Ascending aorta (tissue), 2 donors: Measurements from ENCODE around the gene CADM1. TPM values are rescaled to one million over a fixed set of nuclear protein-coding genes. Genes with fewer than 3 reads are reported as not detected.

ENCODE experiments used
- DNase-seq, 2 donors: peaks; one replicate each; pipeline ENCODE4 v3.0.0-alpha.2; 2019; ENCODE audit warnings: low spot score in 2 of 2
- H3K27ac ChIP-seq, 2 donors: fragments of 200-600 bp; sonication (generic); one replicate each; pipeline ENCODE4 v1.5.1; 2016 to 2017; ENCODE audit warnings: mild to moderate bottlenecking in 1 of 2
- H3K27me3 ChIP-seq: fragments of 200-600 bp; sonication (generic); one replicate; pipeline ENCODE4 v1.5.1; 2017
- H3K36me3 ChIP-seq, 2 donors: fragments of 200-600 bp; sonication (generic); one replicate each; pipeline ENCODE4 v1.5.1; 2016
- H3K4me1 ChIP-seq, 2 donors: fragments of 200-600 bp; sonication (generic); one replicate each; pipeline ENCODE4 v1.5.1; 2016 to 2017; ENCODE audit warnings: mild to moderate bottlenecking in 1 of 2
- H3K4me3 ChIP-seq, 2 donors: fragments of 200-600 bp; sonication (generic); one replicate each; pipeline ENCODE4 v1.5.1; 2016 to 2017; ENCODE audit warnings: mild to moderate bottlenecking in 1 of 2
- H3K9me3 ChIP-seq, 2 donors: fragments of 200-600 bp; sonication (generic); one replicate each; pipeline ENCODE4 v1.5.1; 2016
- CTCF ChIP-seq, 3 experiments: fragments of 200-600 bp in 2 of 3; fragments of 450-650 bp in 1 of 3; sonication (generic) in 2 of 3; IDR thresholded peaks; one replicate each; pipeline ENCODE4 v1.5.1; 2016 to 2019; ENCODE audit warnings: antibody characterized with exemption in 3 of 3, mild to moderate bottlenecking in 1 of 3, moderate library complexity in 1 of 3
- intact Hi-C: fragments of 100-400 bp; cut with DNase I; formaldehyde crosslinking; loops from one replicate; pipeline ENCODE4 v1.15.1; 2023
- total RNA-seq: library from RNA; depleted of rRNA; stranded (reverse); fragments of >200 nt; gene quantifications from one replicate; pipeline ENCODE4 v1.1.0, GENCODE V29; 2016

The CADM1 gene
- total RNA-seq, 1 donor from 2014 or later: 2.4 TPM

DNA sequence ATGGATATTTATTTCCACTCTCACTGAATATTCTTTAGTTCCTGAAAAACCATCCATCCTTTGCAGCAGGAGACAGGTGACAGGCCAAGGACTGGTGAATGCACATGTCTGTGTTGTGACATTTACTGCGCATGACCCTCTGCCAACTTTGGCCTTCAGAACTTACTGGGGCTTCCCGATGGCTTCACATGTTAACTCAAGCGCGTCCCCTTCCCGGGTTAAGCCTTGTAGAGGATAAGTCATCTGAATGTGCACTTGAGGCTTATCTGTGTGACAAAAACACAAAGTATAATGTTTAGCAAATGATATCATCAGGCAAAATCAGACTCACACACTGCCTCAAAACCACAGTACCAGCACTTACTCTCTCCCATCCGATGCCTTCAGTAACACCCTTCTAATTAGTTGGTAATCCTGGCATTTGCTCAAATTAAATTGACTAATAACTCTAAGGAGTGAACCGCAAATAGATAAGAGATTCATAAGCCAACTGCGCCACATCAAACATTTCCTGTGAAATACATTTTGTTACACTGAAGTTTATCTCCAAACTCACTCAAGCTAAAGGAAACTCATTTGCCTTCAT is 286.4 kb downstream of the CADM1 start:
- no peaks in the 10 kb centered on the region for H3K9me3 ChIP-seq
- H3K27me3 ChIP-seq: no peaks in the 10 kb centered on the region
- no peak overlapping the region for H3K4me3 ChIP-seq
- no peaks in the 10 kb centered on the region for H3K4me1 ChIP-seq
- no peak overlapping the region for H3K27ac ChIP-seq
- no peak for TF ChIP-seq CTCF (IDR thresholded peaks at IDR 0.05)
- DNase-seq: no peak
- no peaks in the 10 kb centered on the region for H3K36me3 ChIP-seq
- intact Hi-C loops: no loop called here

DNA sequence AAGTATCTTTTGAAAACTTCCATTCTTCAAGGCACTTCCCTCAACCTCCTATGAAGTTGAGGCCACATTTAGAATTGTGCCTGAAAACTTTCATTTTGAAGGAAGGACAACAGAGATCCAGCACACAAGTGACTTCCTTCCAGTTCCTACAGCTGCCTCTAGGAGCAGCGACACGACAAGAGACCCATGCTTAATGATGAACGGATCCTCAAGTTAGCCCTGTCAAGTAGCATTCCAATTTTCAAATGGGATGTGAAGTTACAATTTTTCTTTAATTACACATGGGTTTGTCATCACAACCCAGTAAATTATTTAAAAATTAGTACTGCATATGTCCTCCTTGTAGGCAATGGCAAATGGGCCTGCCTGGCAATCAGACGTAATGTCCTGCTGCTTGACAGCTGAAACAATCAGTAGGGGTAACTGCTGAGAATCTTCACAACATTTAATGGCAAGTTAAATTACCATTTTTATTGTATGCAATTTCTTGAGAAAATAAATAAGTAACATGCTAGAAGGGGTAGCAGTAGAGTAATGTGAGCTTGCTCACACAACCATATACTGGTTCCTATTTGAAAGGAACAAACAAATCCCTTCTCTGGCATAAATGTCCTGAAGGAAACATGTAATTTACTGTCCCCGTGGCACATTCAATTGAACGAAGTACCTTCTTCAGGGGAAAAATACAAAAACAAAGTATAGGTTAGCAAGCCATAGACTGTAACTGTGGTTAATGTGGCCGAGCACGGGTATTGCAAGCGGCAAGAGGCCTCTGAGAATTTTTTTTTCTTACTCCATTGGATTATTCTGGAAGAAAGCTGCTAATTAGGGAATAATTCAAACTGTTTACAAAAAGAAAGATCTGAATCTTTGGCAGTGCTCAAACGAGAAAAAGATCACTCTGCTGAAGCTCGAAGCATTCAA is 288.3 kb downstream of the CADM1 start:
- no peaks in the 10 kb centered on the region for H3K36me3 ChIP-seq
- H3K27me3 ChIP-seq: no peaks in the 10 kb centered on the region
- intact Hi-C loops: no loop called here

DNA sequence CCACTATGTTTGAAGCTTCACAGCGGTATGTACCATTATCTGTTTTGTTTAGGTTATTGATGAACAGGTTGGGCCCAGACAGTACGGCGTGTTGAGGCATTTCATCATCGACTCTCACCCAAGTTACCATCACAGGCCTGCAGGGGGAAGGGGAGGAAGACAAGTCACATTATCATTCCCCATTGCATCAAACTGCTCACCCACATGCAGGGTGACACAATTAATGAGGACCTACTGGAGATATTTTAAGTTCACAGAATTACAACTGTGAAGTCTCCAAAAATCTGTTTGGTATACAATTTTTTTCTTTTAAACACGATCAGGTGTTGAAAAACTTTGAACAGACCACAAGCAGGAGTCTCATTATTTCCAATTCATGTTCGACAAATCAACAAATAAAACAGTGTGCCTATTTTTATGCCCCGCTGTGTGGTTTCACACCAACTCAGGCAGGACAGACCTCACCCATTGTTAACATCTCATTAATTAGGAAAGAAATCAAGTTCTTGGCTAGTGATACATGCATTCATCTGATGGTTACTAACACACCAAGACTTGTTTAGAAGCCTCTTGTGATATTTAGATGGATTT is 289.5 kb downstream of the CADM1 start:
- H3K36me3 ChIP-seq: no peaks in the 10 kb centered on the region
- no peaks in the 10 kb centered on the region for H3K4me1 ChIP-seq
- intact Hi-C loops: no loop called here
- H3K9me3 ChIP-seq: no peaks in the 10 kb centered on the region
- H3K27ac ChIP-seq: no peak overlapping the region
- H3K4me3 ChIP-seq: no peak overlapping the region
- DNase-seq: no peak
- TF ChIP-seq CTCF (IDR thresholded peaks at IDR 0.05): no peak
- no peaks in the 10 kb centered on the region for H3K27me3 ChIP-seq

More for the DNA sequence above, 288.3 kb downstream of the CADM1 start:
- no peaks in the 10 kb centered on the region for H3K9me3 ChIP-seq
- no peaks in the 10 kb centered on the region for H3K4me1 ChIP-seq
- H3K27ac ChIP-seq: no peak overlapping the region
- H3K4me3 ChIP-seq: no peak overlapping the region
- TF ChIP-seq CTCF (IDR thresholded peaks at IDR 0.05): no peak
- DNase-seq: no peak

GRCh38 chr11:115213007-115213406 is 291.2 kb downstream of the CADM1 start:
- H3K4me1 ChIP-seq: no peaks in the 10 kb centered on the region
- no peak for DNase-seq
- no peak overlapping the region for H3K4me3 ChIP-seq
- H3K27ac ChIP-seq: no peak overlapping the region
- H3K36me3 ChIP-seq: no peaks in the 10 kb centered on the region
- intact Hi-C loops: no loop called here
- no peak for TF ChIP-seq CTCF (IDR thresholded peaks at IDR 0.05)
- H3K9me3 ChIP-seq: no peaks in the 10 kb centered on the region
- H3K27me3 ChIP-seq: no peaks in the 10 kb centered on the region

DNA sequence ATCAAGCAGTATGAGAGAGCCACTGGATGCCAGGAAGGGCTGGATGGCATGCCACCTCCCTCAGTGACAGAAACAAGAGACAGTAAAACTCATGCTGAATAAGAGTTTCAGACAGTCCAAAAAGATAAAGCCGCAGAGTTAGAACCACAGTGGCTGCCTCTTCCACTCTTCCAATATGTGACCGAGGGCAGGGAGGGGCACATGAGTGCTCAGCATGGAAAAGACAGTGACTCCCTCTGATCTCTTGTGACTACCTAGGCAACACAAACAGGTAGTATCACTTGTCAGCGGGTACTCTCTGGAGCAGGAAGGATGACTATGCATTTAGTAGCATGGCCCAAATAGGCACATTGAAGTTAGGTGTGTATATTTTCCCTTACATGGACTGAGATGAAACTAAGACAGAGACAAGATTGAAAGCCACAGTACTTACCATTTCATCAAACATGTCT is 295.4 kb downstream of the CADM1 start:
- no peaks in the 10 kb centered on the region for H3K36me3 ChIP-seq
- intact Hi-C loops: no loop called here
- H3K4me3 ChIP-seq: no peak overlapping the region
- H3K4me1 ChIP-seq: no peaks in the 10 kb centered on the region
- H3K27me3 ChIP-seq: no peaks in the 10 kb centered on the region
- TF ChIP-seq CTCF (IDR thresholded peaks at IDR 0.05): no peak
- H3K27ac ChIP-seq: no peak overlapping the region
- DNase-seq: no peak
- no peaks in the 10 kb centered on the region for H3K9me3 ChIP-seq
